ENCODE data around the gene FMN1. TPM values are rescaled to one million over a fixed set of nuclear protein-coding genes. Genes with fewer than 3 reads are reported as not detected.

The FMN1 gene
- total RNA-seq, 1 experiment from 2014 or later, result 4.5 TPM

GRCh38 chr15:32802286-32802936 lies 392.1 kb downstream of the FMN1 start:
- DNase-seq (ENCODE audit: low spot score) (no peak), ATAC-seq (no peak)
- 0 out of 2 replicates have a peak, but pooled peaks cover 3% of the 10 kb centered on the region for H3K36me3 Mint-ChIP-seq
- H3K4me3 Mint-ChIP-seq, result no peak overlapping the region
- no peaks in the 10 kb centered on the region for H3K4me1 Mint-ChIP-seq
- CTCF ChIA-PET, result no interaction called here
- POLR2A ChIA-PET, result no interaction called here
- no peaks in the 10 kb centered on the region for H3K27me3 Mint-ChIP-seq (ENCODE audit: low read depth)
- H3K9me3 Mint-ChIP-seq, result peaks cover 8% of the 10 kb centered on the region
- TF ChIP-seq CREM (CRISPR knock-in tag; IDR thresholded peaks at IDR 0.05) (no peak), NR2C2 (CRISPR knock-in tag; IDR thresholded peaks at IDR 0.05) (no peak), FOXJ3 (CRISPR knock-in tag; IDR thresholded peaks at IDR 0.05; ENCODE audit: borderline replicate concordance) (no peak), USF2 (CRISPR knock-in tag; IDR thresholded peaks at IDR 0.05) (no peak), USF1 (CRISPR knock-in tag; IDR thresholded peaks at IDR 0.05) (no peak)
- H3K27ac Mint-ChIP-seq, result no peak overlapping the region

GRCh38 chr15:32799936-32800535 lies 394.5 kb downstream of the FMN1 start:
- H3K36me3 Mint-ChIP-seq, result 0 out of 2 replicates have a peak, but pooled peaks cover 3% of the 10 kb centered on the region
- H3K4me1 Mint-ChIP-seq, result no peaks in the 10 kb centered on the region
- ATAC-seq, result no peak
- H3K27ac Mint-ChIP-seq, result no peak overlapping the region
- ChIA-PET CTCF (no interaction called here), POLR2A (no interaction called here)
- TF ChIP-seq NR1H2 (CRISPR knock-in tag; IDR thresholded peaks at IDR 0.05), result no peak
- no peak for TF ChIP-seq OVOL2 (CRISPR knock-in tag; IDR thresholded peaks at IDR 0.05; ENCODE audit: borderline replicate concordance)
- TF ChIP-seq ZNF138 (CRISPR knock-in tag; conservative IDR thresholded peaks at IDR 0.05), result no peak
- TF ChIP-seq, protein P1, sequence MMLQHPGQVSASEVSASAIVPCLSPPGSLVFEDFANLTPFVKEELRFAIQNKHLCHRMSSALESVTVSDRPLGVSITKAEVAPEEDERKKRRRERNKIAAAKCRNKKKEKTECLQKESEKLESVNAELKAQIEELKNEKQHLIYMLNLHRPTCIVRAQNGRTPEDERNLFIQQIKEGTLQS (CRISPR knock-in tag; conservative IDR thresholded peaks at IDR 0.05), result no peak
- TF ChIP-seq ESRRA (CRISPR knock-in tag; IDR thresholded peaks at IDR 0.05; ENCODE audit: borderline replicate concordance), result no peak
- TF ChIP-seq SOX15 (CRISPR knock-in tag; IDR thresholded peaks at IDR 0.05), result no peak
- TF ChIP-seq, protein P2, sequence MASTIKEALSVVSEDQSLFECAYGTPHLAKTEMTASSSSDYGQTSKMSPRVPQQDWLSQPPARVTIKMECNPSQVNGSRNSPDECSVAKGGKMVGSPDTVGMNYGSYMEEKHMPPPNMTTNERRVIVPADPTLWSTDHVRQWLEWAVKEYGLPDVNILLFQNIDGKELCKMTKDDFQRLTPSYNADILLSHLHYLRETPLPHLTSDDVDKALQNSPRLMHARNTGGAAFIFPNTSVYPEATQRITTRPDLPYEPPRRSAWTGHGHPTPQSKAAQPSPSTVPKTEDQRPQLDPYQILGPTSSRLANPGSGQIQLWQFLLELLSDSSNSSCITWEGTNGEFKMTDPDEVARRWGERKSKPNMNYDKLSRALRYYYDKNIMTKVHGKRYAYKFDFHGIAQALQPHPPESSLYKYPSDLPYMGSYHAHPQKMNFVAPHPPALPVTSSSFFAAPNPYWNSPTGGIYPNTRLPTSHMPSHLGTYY (CRISPR knock-in tag; IDR thresholded peaks at IDR 0.05), result no peak
- TF ChIP-seq TP53 (CRISPR knock-in tag; IDR thresholded peaks at IDR 0.05), result no peak
- TF ChIP-seq, protein P3, sequence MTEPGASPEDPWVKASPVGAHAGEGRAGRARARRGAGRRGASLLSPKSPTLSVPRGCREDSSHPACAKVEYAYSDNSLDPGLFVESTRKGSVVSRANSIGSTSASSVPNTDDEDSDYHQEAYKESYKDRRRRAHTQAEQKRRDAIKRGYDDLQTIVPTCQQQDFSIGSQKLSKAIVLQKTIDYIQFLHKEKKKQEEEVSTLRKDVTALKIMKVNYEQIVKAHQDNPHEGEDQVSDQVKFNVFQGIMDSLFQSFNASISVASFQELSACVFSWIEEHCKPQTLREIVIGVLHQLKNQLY (CRISPR knock-in tag; IDR thresholded peaks at IDR 0.05), result no peak
- no peak for TF ChIP-seq ZNF263 (CRISPR knock-in tag; IDR thresholded peaks at IDR 0.05; ENCODE audit: low read depth)
- no peak for TF ChIP-seq ZSCAN18 (CRISPR knock-in tag; IDR thresholded peaks at IDR 0.05)
- no peak for TF ChIP-seq RELA (CRISPR knock-in tag; IDR thresholded peaks at IDR 0.05; ENCODE audit: borderline replicate concordance)
- peaks cover 8% of the 10 kb centered on the region for H3K9me3 Mint-ChIP-seq
- no peak for DNase-seq (ENCODE audit: low spot score)
- no peak overlapping the region for H3K4me3 Mint-ChIP-seq
- H3K27me3 Mint-ChIP-seq (ENCODE audit: low read depth), result no peaks in the 10 kb centered on the region
